NOMO-1 treated with dmso at 0.1 percent for 144 hours (cell line): ENCODE results near the gene TUBB1.

ENCODE experiments used
- DNase-seq: peaks from one replicate; lab custom pipeline; 2025; ENCODE audit not compliant: unreplicated experiment; lab: John Stamatoyannopoulos, UW

The TUBB1 gene

GRCh38 chr20:58989196-58989595 is 30.0 kb upstream of the TUBB1 start:
- DNase-seq, result no peak

- DNase-seq, result no peak
Measured at GRCh38 chr20:58990651-58991445, 28.4 kb upstream of the TUBB1 start.

GRCh38 chr20:58991715-58992114 is 27.5 kb upstream of the TUBB1 start:
- DNase-seq, result no peak

- no peak for DNase-seq
Measured at GRCh38 chr20:58992911-58993310, 26.3 kb upstream of the TUBB1 start.

GRCh38 chr20:58993332-58994248 is 25.6 kb upstream of the TUBB1 start:
- DNase-seq, result no peak

GRCh38 chr20:58994390-58995159 is 24.7 kb upstream of the TUBB1 start:
- DNase-seq, result no peak

- DNase-seq, result no peak
Measured at GRCh38 chr20:58995461-58996225, 23.6 kb upstream of the TUBB1 start.

GRCh38 chr20:58996226-58996611 is 23.0 kb upstream of the TUBB1 start:
- no peak for DNase-seq

GRCh38 chr20:58997141-58997770 is 22.0 kb upstream of the TUBB1 start:
- DNase-seq, result no peak

- no peak for DNase-seq
Measured at GRCh38 chr20:58998656-58999055, 20.6 kb upstream of the TUBB1 start.

- no peak for DNase-seq
Measured at GRCh38 chr20:59000326-59000725, 18.9 kb upstream of the TUBB1 start.

- no peak for DNase-seq
Measured at GRCh38 chr20:59001068-59001448, 18.2 kb upstream of the TUBB1 start.

- no peak for DNase-seq
Measured at GRCh38 chr20:59001449-59002171, 17.6 kb upstream of the TUBB1 start.

GRCh38 chr20:59002388-59002787 is 16.8 kb upstream of the TUBB1 start:
- DNase-seq, result no peak

GRCh38 chr20:59002874-59003399 is 16.3 kb upstream of the TUBB1 start:
- DNase-seq, result no peak

GRCh38 chr20:59003836-59004492 is 15.3 kb upstream of the TUBB1 start:
- no peak for DNase-seq

- DNase-seq, result no peak
Measured at GRCh38 chr20:59004493-59004762, 14.8 kb upstream of the TUBB1 start.

GRCh38 chr20:59004763-59005522 is 14.3 kb upstream of the TUBB1 start:
- DNase-seq, result peak; percentile 86
